CD4-positive, alpha-beta memory T cell (primary cell): Measurements from ENCODE around the gene SPDYC. TPM values are rescaled to one million over a fixed set of nuclear protein-coding genes. Genes with fewer than 3 reads are reported as not detected.
"Not testable (repeated sequence)": the region's sequence is repeated elsewhere in the genome, so short reads cannot be mapped to it uniquely, and the experiment has no call there.

Experiments
- CTCF ChIA-PET: fragments of 350-600 bp; sonication (Branson Sonifier 250); formaldehyde crosslinking; loops from one replicate; lab custom pipeline; 2021; ENCODE audit warnings: inconsistent platforms; ENCODE audit not compliant: partially characterized antibody; lab: Charles Lee
- POLR2A ChIA-PET: fragments of 350-600 bp; sonication (Branson Sonifier 250); formaldehyde crosslinking; loops from one replicate; lab custom pipeline; 2021; ENCODE audit not compliant: partially characterized antibody; lab: Charles Lee
- DNase-seq, 5 donors: peaks; one replicate each; pipeline versions ENCODE4 v3.0.0 to v3.0.0-alpha.2; 2020 to 2022; ENCODE audit warnings: mixed read lengths in 1 of 5
- H3K27ac ChIP-seq: one replicate; pipeline ENCODE4 v1.7.0; 2013; ENCODE audit warnings: low read depth, low read length
- H3K27me3 ChIP-seq: 2 replicates; pipeline ENCODE4 v1.7.0; 2013; ENCODE audit warnings: mild to moderate bottlenecking, low read length, moderate library complexity; ENCODE audit not compliant: insufficient read depth
- H3K36me3 ChIP-seq: 2 replicates; pipeline ENCODE4 v1.7.0; 2013; ENCODE audit warnings: mild to moderate bottlenecking, low read length, moderate library complexity; ENCODE audit not compliant: insufficient read depth
- H3K4me1 ChIP-seq: 2 replicates; pipeline ENCODE4 v1.7.0; 2013; ENCODE audit warnings: mild to moderate bottlenecking, low read length, moderate library complexity; ENCODE audit not compliant: insufficient read depth
- H3K4me3 ChIP-seq, 2 donors: one replicate each; pipeline ENCODE4 v1.7.0; 2013; ENCODE audit warnings: low read length in 2 of 2, mild to moderate bottlenecking in 1 of 2
- H3K9me3 ChIP-seq, 2 donors: one replicate each; pipeline ENCODE4 v1.7.0; 2013; ENCODE audit warnings: low read length in 2 of 2, control low read depth in 1 of 2; ENCODE audit not compliant: control insufficient read depth in 1 of 2
- H3K27ac Mint-ChIP-seq, 7 donors: one replicate each; pipeline ENCODE4 v1.8.0; 2020 to 2021; ENCODE audit warnings: mixed read lengths in 7 of 7, mild to moderate bottlenecking in 6 of 7, inconsistent platforms in 3 of 7, moderate library complexity in 3 of 7
- H3K27me3 Mint-ChIP-seq, 2 donors: one replicate each; pipeline ENCODE4 v1.8.0; 2020 to 2021; ENCODE audit warnings: mixed read lengths in 2 of 2
- H3K36me3 Mint-ChIP-seq, 2 donors: one replicate each; pipeline ENCODE4 v1.8.0; 2020 to 2021; ENCODE audit warnings: mixed read lengths in 2 of 2, inconsistent platforms in 1 of 2, mild to moderate bottlenecking in 1 of 2
- H3K4me1 Mint-ChIP-seq, 4 donors: one replicate each; pipeline ENCODE4 v1.8.0; 2020 to 2021; ENCODE audit warnings: mixed read lengths in 4 of 4, mild to moderate bottlenecking in 1 of 4
- H3K4me3 Mint-ChIP-seq, 8 donors: one replicate each; pipeline ENCODE4 v1.8.0; 2020 to 2021; ENCODE audit warnings: mixed read lengths in 8 of 8, mild to moderate bottlenecking in 7 of 8, moderate library complexity in 6 of 8, inconsistent platforms in 3 of 8
- H3K9me3 Mint-ChIP-seq, 8 donors: one replicate each; pipeline ENCODE4 v1.8.0; 2020 to 2021; ENCODE audit warnings: mixed read lengths in 8 of 8, mild to moderate bottlenecking in 5 of 8, inconsistent platforms in 3 of 8, moderate library complexity in 1 of 8
- intact Hi-C: fragments of 100-400 bp; cut with micrococcal nuclease; formaldehyde crosslinking; loops from one replicate; pipeline ENCODE4 v1.15.1; 2023
- polyA plus RNA-seq, 2 donors: library from polyadenylated mRNA; unstranded; fragments of 300-500 nt; fragmentation: Illumina TruSeq; gene quantifications; one replicate each; pipeline ENCODE4 v1.2.3, GENCODE V29; 2021
- total RNA-seq, 2 experiments: library from RNA; stranded (reverse); gene quantifications; one replicate each; pipeline ENCODE4 v1.2.3, GENCODE V29; 2021

The SPDYC gene
- total and polyA plus RNA-seq, 4 experiments from 2014 or later, result not detected

GRCh38 chr11:65166893-65167292 is 3.1 kb upstream of the SPDYC start:
- Histone ChIP-seq H3K4me3 (no peak overlapping the region), H3K36me3 (no peaks in the 10 kb centered on the region), H3K9me3 (no peaks in the 10 kb centered on the region), H3K4me1 (no peaks in the 10 kb centered on the region), H3K27ac (no peak overlapping the region), H3K27me3 (no peaks in the 10 kb centered on the region)
- ChIA-PET POLR2A (no interaction called here), CTCF (no interaction called here)
- H3K36me3 Mint-ChIP-seq, result no peaks in the 10 kb centered on the region
- no peaks in the 10 kb centered on the region for H3K4me1 Mint-ChIP-seq
- H3K27me3 Mint-ChIP-seq, result no peaks in the 10 kb centered on the region
- H3K4me3 Mint-ChIP-seq, result no peak overlapping the region
- peak overlapping the region in 1 of 7 donors; percentile 61 for H3K27ac Mint-ChIP-seq
- intact Hi-C loops, result no loop called here
- no peaks in the 10 kb centered on the region for H3K9me3 Mint-ChIP-seq
- no peak for DNase-seq

- Mint-ChIP-seq H3K4me1 (no peaks in the 10 kb centered on the region), H3K36me3 (no peaks in the 10 kb centered on the region), H3K27ac (no peak overlapping the region), H3K4me3 (no peak overlapping the region), H3K27me3 (no peaks in the 10 kb centered on the region), H3K9me3 (no peaks in the 10 kb centered on the region)
- Histone ChIP-seq H3K4me1 (no peaks in the 10 kb centered on the region), H3K4me3 (no peak overlapping the region), H3K27ac (no peak overlapping the region), H3K27me3 (no peaks in the 10 kb centered on the region), H3K36me3 (no peaks in the 10 kb centered on the region), H3K9me3 (no peaks in the 10 kb centered on the region)
- intact Hi-C loops, result no loop called here
- ChIA-PET CTCF (no interaction called here), POLR2A (no interaction called here)
- no peak for DNase-seq
Measured at GRCh38 chr11:65167656-65168055, 2.4 kb upstream of the SPDYC start.

- Histone ChIP-seq H3K9me3 (no peaks in the 10 kb centered on the region), H3K27ac (no peak overlapping the region), H3K27me3 (no peaks in the 10 kb centered on the region), H3K36me3 (no peaks in the 10 kb centered on the region), H3K4me1 (no peaks in the 10 kb centered on the region), H3K4me3 (no peak overlapping the region)
- H3K9me3 Mint-ChIP-seq, result no peaks in the 10 kb centered on the region
- no peaks in the 10 kb centered on the region for H3K27me3 Mint-ChIP-seq
- H3K36me3 Mint-ChIP-seq, result no peaks in the 10 kb centered on the region
- intact Hi-C loops, result no loop called here
- H3K4me3 Mint-ChIP-seq, result no peak overlapping the region
- H3K27ac Mint-ChIP-seq, result peak overlapping the region in 4 of 7 donors; percentile 68 to 84 (median 76)
- no peaks in the 10 kb centered on the region for H3K4me1 Mint-ChIP-seq
- ChIA-PET POLR2A (interaction anchor here (0.7 kb wide), 1 partner anchor 47 kb away, joined by 3 read pairs; the partner anchor contains the start of genes FAU and MRPL49), CTCF (interaction anchor here (1.4 kb wide), 1 partner anchor 13 kb away, joined by 3 read pairs; the partner anchor contains the start of gene CAPN1)
- DNase-seq, result no peak
Measured at GRCh38 chr11:65169164-65169641, 830 bp upstream of the SPDYC start.

GRCh38 chr11:65172600-65172999 is 2.6 kb downstream of the SPDYC start:
- CTCF ChIA-PET, result no interaction called here

GRCh38 chr11:65174571-65175010 is 4.6 kb downstream of the SPDYC start:
- H3K4me1 ChIP-seq, H3K27me3 ChIP-seq, H3K36me3 ChIP-seq, H3K4me3 Mint-ChIP-seq, intact Hi-C loops, H3K4me1 Mint-ChIP-seq, DNase-seq, H3K4me3 ChIP-seq, H3K27me3 Mint-ChIP-seq, CTCF ChIA-PET, H3K9me3 Mint-ChIP-seq, H3K9me3 ChIP-seq, H3K27ac Mint-ChIP-seq, POLR2A ChIA-PET, H3K36me3 Mint-ChIP-seq, H3K27ac ChIP-seq: not testable (repeated sequence)

More at GRCh38 chr11:65172600-65172999, 2.6 kb downstream of the SPDYC start:
- Mint-ChIP-seq H3K27ac (no peak overlapping the region), H3K36me3 (no peaks in the 10 kb centered on the region), H3K9me3 (no peaks in the 10 kb centered on the region), H3K4me1 (no peaks in the 10 kb centered on the region), H3K4me3 (no peak overlapping the region), H3K27me3 (no peaks in the 10 kb centered on the region)
- Histone ChIP-seq H3K4me3 (no peak overlapping the region), H3K9me3 (no peaks in the 10 kb centered on the region), H3K4me1 (no peaks in the 10 kb centered on the region), H3K36me3 (no peaks in the 10 kb centered on the region), H3K27ac (no peak overlapping the region), H3K27me3 (no peaks in the 10 kb centered on the region)
- POLR2A ChIA-PET, result interaction anchor here (0.6 to 0.7 kb wide), 2 partner anchors 19 to 803 kb away, joined by 3 read pairs; no protein-coding TSS in a partner anchor
- DNase-seq, result no peak
- intact Hi-C loops, result no loop called here

- POLR2A ChIA-PET, result interaction anchor here (0.6 to 3.7 kb wide), 13 partner anchors 25 to 398 kb away, joined by 3 to 45 read pairs (median 4); partner anchors contain the start of genes CDC42EP2, FAU, MRPL49 and SNX15
- CTCF ChIA-PET, result interaction anchor here (0.8 to 3.7 kb wide), 6 partner anchors 9 to 332 kb away, joined by 3 to 33 read pairs (median 4); partner anchors contain the start of genes SYVN1, TM7SF2 and ZNHIT2
Measured at GRCh38 chr11:65180877-65181568, 11.0 kb downstream of the SPDYC start.

More at GRCh38 chr11:65180877-65181568, 11.0 kb downstream of the SPDYC start:
- Mint-ChIP-seq H3K4me3 (peak overlapping the region; percentile 89 to 93 (median 90)), H3K9me3 (no peaks in the 10 kb centered on the region), H3K27ac (peak overlapping the region in 6 of 7 donors; percentile 79 to 94 (median 87)), H3K4me1 (peaks cover 11 to 37% (median 22%) of the 10 kb centered on the region in 4 donors), H3K27me3 (no peaks in the 10 kb centered on the region), H3K36me3 (peaks cover 4 to 17% of the 10 kb centered on the region in 2 donors)
- peaks cover 7% of the 10 kb centered on the region for H3K36me3 ChIP-seq
- H3K9me3 ChIP-seq, result no peaks in the 10 kb centered on the region
- H3K27me3 ChIP-seq, result no peaks in the 10 kb centered on the region
- intact Hi-C loops, result loop anchor here (1.0 to 5.0 kb wide), 4 partner anchors 47 to 168 kb away; partner anchors contain the start of genes POLA2 and SYVN1
- H3K4me3 ChIP-seq, result peak overlapping the region; percentile 61 to 70
- DNase-seq, result peak; percentile 48 to 70 (median 54)
- peaks cover 36% of the 10 kb centered on the region for H3K4me1 ChIP-seq
- H3K27ac ChIP-seq, result peak overlapping the region; percentile 52
